Peyer's patch (tissue), 4 donors: ENCODE measurements around the gene GOT1. TPM values are rescaled to one million over a fixed set of nuclear protein-coding genes. Genes with fewer than 3 reads are reported as not detected.
A peak's percentile ranks its signal among the peaks of the same experiment; 100 is the strongest.

Experiments used
- DNase-seq, 3 donors: peaks; one replicate each; pipeline ENCODE4 v3.0.0-alpha.2; 2017 to 2019
- H3K27ac ChIP-seq, 4 donors: fragments of 200-600 bp; sonication (generic); one replicate each; pipeline ENCODE4 v1.5.1; 2016 to 2019
- H3K27me3 ChIP-seq, 2 donors: fragments of 200-600 bp; sonication (generic); one replicate each; pipeline ENCODE4 v1.5.1; 2019
- H3K36me3 ChIP-seq, 3 donors: fragments of 200-600 bp; sonication (generic); one replicate each; pipeline ENCODE4 v1.5.1; 2016 to 2019
- H3K4me1 ChIP-seq, 4 donors: fragments of 200-600 bp; sonication (generic); one replicate each; pipeline ENCODE4 v1.5.1; 2016 to 2019
- H3K4me3 ChIP-seq, 4 donors: fragments of 200-600 bp; sonication (generic); 1 replicate in 3 of 4; 2 replicates in 1 of 4; pipeline ENCODE4 v1.5.1; 2016 to 2019; ENCODE audit warnings: mild to moderate bottlenecking in 1 of 4
- H3K9me3 ChIP-seq, 4 donors: fragments of 200-600 bp; sonication (generic); one replicate each; pipeline ENCODE4 v1.5.1; 2016 to 2019; ENCODE audit warnings: mild to moderate bottlenecking in 1 of 4
- POLR2A ChIP-seq, 2 donors: fragments of 450-650 bp; IDR thresholded peaks; one replicate each; pipeline ENCODE4 v1.5.1; 2017; ENCODE audit warnings: antibody characterized with exemption in 2 of 2, mild to moderate bottlenecking in 2 of 2, moderate library complexity in 2 of 2
- total RNA-seq, 4 donors: library from RNA; depleted of rRNA; stranded (reverse); fragments of >200 nt; gene quantifications; one replicate each; pipeline ENCODE4 v1.1.0, GENCODE V29; 2016
- TF ChIP-seq, protein P1 (sequence below), 6 experiments: fragments of 450-650 bp in 4 of 6; fragments of 200-600 bp in 2 of 6; sonication (generic) in 1 of 6; IDR thresholded peaks; one replicate each; pipeline ENCODE4 v1.5.1; 2017 to 2019; ENCODE audit warnings: antibody characterized with exemption in 6 of 6, mild to moderate bottlenecking in 3 of 6, moderate library complexity in 1 of 6

Gene GOT1
- total RNA-seq, 4 donors from 2014 or later, result 78.4 to 141 (median 110) TPM

DNA sequence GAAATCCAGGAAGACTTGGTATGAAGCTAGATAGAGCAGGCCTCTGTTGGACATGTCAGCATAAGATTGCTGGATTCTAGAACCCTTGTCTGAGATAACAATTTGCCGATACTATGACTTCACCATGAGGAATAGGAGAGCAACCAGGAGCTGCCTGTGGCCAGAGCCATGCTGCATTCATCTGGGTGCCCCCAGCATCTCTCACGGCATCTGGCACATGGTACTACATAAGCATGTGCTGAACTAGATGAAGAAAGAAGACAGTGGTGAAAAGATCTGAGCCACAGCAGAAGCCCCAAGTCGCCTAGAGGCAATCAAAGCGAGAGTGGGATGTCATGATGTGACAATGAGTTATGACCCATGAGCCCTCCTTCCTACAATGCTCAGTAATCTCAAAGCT, 19.5 kb downstream of the GOT1 start:
- Histone ChIP-seq H3K4me3 (no peak overlapping the region), H3K27ac (peak overlapping the region in 1 of 4 donors; percentile 31), H3K27me3 (no peaks in the 10 kb centered on the region), H3K9me3 (no peaks in the 10 kb centered on the region), H3K36me3 (peaks cover 0 to 29% (median 0%) of the 10 kb centered on the region in 3 donors), H3K4me1 (peaks cover 0 to 10% (median 0%) of the 10 kb centered on the region in 4 donors)
- no peak for TF ChIP-seq POLR2A (IDR thresholded peaks at IDR 0.05)
- TF ChIP-seq, protein P1, sequence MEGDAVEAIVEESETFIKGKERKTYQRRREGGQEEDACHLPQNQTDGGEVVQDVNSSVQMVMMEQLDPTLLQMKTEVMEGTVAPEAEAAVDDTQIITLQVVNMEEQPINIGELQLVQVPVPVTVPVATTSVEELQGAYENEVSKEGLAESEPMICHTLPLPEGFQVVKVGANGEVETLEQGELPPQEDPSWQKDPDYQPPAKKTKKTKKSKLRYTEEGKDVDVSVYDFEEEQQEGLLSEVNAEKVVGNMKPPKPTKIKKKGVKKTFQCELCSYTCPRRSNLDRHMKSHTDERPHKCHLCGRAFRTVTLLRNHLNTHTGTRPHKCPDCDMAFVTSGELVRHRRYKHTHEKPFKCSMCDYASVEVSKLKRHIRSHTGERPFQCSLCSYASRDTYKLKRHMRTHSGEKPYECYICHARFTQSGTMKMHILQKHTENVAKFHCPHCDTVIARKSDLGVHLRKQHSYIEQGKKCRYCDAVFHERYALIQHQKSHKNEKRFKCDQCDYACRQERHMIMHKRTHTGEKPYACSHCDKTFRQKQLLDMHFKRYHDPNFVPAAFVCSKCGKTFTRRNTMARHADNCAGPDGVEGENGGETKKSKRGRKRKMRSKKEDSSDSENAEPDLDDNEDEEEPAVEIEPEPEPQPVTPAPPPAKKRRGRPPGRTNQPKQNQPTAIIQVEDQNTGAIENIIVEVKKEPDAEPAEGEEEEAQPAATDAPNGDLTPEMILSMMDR (IDR thresholded peaks at IDR 0.05), result no peak
- no peak for DNase-seq

DNA sequence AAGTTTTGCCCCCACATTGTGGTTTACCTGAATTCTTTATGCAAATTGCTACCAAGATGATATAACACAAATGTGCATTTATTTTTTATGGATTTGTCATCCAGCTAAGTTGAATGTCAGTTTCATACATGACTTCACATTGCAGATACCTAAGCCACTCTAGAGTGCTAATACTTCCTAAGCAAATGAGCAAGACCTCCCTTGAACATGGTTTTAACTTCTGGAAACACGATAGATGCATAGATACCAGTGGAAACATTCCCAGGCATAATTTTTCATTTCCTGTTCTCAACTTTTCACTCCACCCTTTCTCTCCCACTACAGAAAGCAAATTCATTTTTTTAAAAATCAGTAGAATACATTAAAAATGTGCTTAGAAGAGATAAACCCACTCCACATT, 20.3 kb downstream of the GOT1 start:
- Histone ChIP-seq H3K4me1 (peaks cover 0 to 10% (median 0%) of the 10 kb centered on the region in 4 donors), H3K27me3 (no peaks in the 10 kb centered on the region), H3K9me3 (no peaks in the 10 kb centered on the region), H3K27ac (no peak overlapping the region), H3K36me3 (peaks cover 0 to 34% (median 0%) of the 10 kb centered on the region in 3 donors), H3K4me3 (no peak overlapping the region)
- DNase-seq, result no peak
- no peak for TF ChIP-seq POLR2A (IDR thresholded peaks at IDR 0.05)
- TF ChIP-seq, protein P1 (IDR thresholded peaks at IDR 0.05), result no peak

DNA sequence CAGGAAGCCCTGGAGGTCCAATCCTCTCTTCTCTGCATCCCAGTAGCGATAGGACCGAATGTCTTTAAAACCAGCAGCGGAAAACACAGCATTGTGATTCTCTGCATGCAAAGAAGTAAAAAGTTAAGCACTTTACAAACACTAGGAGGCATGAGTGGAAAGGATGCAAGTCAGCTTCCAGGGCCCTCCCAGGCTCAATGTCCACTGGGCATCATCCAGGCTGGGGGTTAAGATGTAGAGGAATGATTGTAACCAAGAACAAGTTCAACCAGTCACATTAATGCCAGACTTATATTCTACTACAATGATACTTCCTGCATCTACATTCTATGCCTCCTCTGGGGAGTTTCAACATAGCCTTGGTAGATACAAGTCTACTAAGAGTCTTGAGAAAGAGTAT, 24.3 kb downstream of the GOT1 start:
- Histone ChIP-seq H3K4me3 (no peak overlapping the region), H3K27me3 (no peaks in the 10 kb centered on the region), H3K9me3 (no peaks in the 10 kb centered on the region), H3K27ac (peak overlapping the region in 1 of 4 donors; percentile 10), H3K4me1 (no peaks in the 10 kb centered on the region), H3K36me3 (peaks cover 0 to 74% (median 5%) of the 10 kb centered on the region in 3 donors)
- TF ChIP-seq POLR2A (IDR thresholded peaks at IDR 0.05), result no peak
- TF ChIP-seq, protein P1 (IDR thresholded peaks at IDR 0.05), result peak in 3 of 6 experiments; percentile 39 to 51 (median 45)
- DNase-seq, result no peak

DNA sequence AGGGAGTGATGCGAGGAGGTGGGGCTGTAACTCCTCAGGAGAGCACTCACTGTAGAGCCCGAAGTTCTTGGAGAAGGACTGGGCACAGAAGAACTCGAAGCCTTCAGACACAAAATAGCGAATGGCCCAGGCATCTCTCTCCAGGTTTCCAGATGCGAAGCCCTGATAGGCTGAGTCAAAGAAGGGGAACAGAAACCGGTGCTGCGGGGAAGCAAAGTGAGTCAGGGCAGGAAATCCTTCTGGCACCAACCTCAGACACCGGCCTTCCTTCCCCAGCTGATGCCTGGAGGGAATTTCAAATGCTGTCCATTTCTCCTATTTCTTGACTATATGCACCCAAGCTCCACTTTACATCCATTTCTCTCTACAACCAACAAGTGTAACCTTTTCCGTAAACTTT, 26.8 kb downstream of the GOT1 start:
- Histone ChIP-seq H3K4me1 (no peaks in the 10 kb centered on the region), H3K27me3 (no peaks in the 10 kb centered on the region), H3K36me3 (peaks cover 0 to 82% (median 5%) of the 10 kb centered on the region in 3 donors), H3K27ac (no peak overlapping the region), H3K9me3 (no peaks in the 10 kb centered on the region), H3K4me3 (no peak overlapping the region)
- TF ChIP-seq, protein P1 (IDR thresholded peaks at IDR 0.05), result no peak
- TF ChIP-seq POLR2A (IDR thresholded peaks at IDR 0.05), result no peak
- DNase-seq, result no peak

DNA sequence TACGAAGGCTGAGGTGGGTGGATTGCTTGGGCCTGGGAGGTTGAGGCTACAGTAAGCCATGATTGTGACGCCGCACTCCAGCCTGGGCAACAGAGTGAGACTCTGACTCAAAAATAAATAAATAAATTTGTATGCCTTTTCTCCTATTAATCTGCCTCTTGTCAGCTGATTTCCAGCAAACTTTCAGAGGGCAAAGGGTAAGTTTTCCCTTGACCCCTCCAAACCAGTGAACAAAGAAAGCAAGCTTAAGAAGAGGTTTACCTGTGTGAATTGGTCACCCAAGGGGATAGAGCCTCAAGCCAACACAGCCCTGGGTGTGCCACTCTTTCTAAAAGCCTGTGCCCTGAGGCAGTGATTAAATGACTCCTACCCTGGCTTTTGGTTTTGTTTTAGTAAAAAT, 30.8 kb downstream of the GOT1 start:
- no peak for TF ChIP-seq POLR2A (IDR thresholded peaks at IDR 0.05)
- TF ChIP-seq, protein P1 (IDR thresholded peaks at IDR 0.05), result no peak
- no peak for DNase-seq
- Histone ChIP-seq H3K9me3 (no peaks in the 10 kb centered on the region), H3K27ac (no peak overlapping the region), H3K36me3 (peaks cover 0 to 78% (median 5%) of the 10 kb centered on the region in 3 donors), H3K4me3 (no peak overlapping the region), H3K4me1 (peaks cover 0 to 5% (median 0%) of the 10 kb centered on the region in 4 donors), H3K27me3 (no peaks in the 10 kb centered on the region)

DNA sequence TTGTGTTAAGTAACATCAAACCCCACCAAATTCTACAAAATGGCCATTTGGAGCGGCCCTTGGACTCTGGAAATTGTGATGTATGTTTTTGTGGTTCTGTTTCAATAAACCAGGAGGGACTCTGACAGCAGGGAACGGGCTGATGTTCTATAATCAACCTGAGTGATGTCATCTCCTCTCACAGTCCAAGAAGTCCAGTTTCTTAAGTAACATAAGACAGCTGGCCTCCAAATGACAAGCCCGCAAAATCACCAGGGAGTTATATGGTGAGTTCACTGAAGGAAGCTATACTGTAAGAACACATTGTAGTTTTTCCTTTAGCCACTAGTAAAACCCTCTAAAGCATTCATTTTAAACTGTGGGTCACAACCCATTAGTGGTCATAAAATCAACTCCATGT, 34.0 kb downstream of the GOT1 start:
- H3K4me1 ChIP-seq, result peaks cover 0 to 5% (median 0%) of the 10 kb centered on the region in 4 donors
- peaks cover 0 to 47% (median 0%) of the 10 kb centered on the region in 3 donors for H3K36me3 ChIP-seq
- DNase-seq, result no peak
- no peak for TF ChIP-seq POLR2A (IDR thresholded peaks at IDR 0.05)
- TF ChIP-seq, protein P1 (IDR thresholded peaks at IDR 0.05), result no peak
- no peak overlapping the region for H3K27ac ChIP-seq
- H3K9me3 ChIP-seq, result no peaks in the 10 kb centered on the region
- H3K27me3 ChIP-seq, result no peaks in the 10 kb centered on the region
- no peak overlapping the region for H3K4me3 ChIP-seq
